ENCODE data around the gene MICB.
"Not testable (repeated sequence)": the region's sequence is repeated elsewhere in the genome, so short reads cannot be mapped to it uniquely, and the experiment has no call there.

The MICB gene

GRCh38 chr6:31477521-31477920 lies 20.4 kb upstream of the MICB start:
- TF ChIP-seq, protein P1, sequence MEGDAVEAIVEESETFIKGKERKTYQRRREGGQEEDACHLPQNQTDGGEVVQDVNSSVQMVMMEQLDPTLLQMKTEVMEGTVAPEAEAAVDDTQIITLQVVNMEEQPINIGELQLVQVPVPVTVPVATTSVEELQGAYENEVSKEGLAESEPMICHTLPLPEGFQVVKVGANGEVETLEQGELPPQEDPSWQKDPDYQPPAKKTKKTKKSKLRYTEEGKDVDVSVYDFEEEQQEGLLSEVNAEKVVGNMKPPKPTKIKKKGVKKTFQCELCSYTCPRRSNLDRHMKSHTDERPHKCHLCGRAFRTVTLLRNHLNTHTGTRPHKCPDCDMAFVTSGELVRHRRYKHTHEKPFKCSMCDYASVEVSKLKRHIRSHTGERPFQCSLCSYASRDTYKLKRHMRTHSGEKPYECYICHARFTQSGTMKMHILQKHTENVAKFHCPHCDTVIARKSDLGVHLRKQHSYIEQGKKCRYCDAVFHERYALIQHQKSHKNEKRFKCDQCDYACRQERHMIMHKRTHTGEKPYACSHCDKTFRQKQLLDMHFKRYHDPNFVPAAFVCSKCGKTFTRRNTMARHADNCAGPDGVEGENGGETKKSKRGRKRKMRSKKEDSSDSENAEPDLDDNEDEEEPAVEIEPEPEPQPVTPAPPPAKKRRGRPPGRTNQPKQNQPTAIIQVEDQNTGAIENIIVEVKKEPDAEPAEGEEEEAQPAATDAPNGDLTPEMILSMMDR (conservative IDR thresholded peaks at IDR 0.05) = no peak
- no peak for TF ChIP-seq ZFX (IDR thresholded peaks at IDR 0.05)
- H3K27ac ChIP-seq = no peak overlapping the region

- TF ChIP-seq ZFX (IDR thresholded peaks at IDR 0.05) = no peak
- TF ChIP-seq, protein P1 (conservative IDR thresholded peaks at IDR 0.05) = no peak
- no peak overlapping the region for H3K27ac ChIP-seq
Measured at GRCh38 chr6:31478186-31478950, 19.6 kb upstream of the MICB start.

- no peak overlapping the region for H3K27ac ChIP-seq
- TF ChIP-seq, protein P1 (conservative IDR thresholded peaks at IDR 0.05) = no peak
- TF ChIP-seq ZFX (IDR thresholded peaks at IDR 0.05) = no peak
Measured at GRCh38 chr6:31479151-31479932, 18.6 kb upstream of the MICB start.

GRCh38 chr6:31479933-31480535 lies 17.9 kb upstream of the MICB start:
- TF ChIP-seq, protein P1 (conservative IDR thresholded peaks at IDR 0.05) = no peak
- no peak for TF ChIP-seq ZFX (IDR thresholded peaks at IDR 0.05)
- no peak overlapping the region for H3K27ac ChIP-seq

- TF ChIP-seq, protein P1 (conservative IDR thresholded peaks at IDR 0.05) = no peak
- no peak for TF ChIP-seq ZFX (IDR thresholded peaks at IDR 0.05)
- no peak overlapping the region for H3K27ac ChIP-seq
Measured at GRCh38 chr6:31480574-31480973, 17.4 kb upstream of the MICB start.

GRCh38 chr6:31483392-31483791 lies 14.6 kb upstream of the MICB start:
- H3K27ac ChIP-seq = no peak overlapping the region
- TF ChIP-seq, protein P1 (conservative IDR thresholded peaks at IDR 0.05) = no peak
- TF ChIP-seq ZFX (IDR thresholded peaks at IDR 0.05) = no peak

DNA sequence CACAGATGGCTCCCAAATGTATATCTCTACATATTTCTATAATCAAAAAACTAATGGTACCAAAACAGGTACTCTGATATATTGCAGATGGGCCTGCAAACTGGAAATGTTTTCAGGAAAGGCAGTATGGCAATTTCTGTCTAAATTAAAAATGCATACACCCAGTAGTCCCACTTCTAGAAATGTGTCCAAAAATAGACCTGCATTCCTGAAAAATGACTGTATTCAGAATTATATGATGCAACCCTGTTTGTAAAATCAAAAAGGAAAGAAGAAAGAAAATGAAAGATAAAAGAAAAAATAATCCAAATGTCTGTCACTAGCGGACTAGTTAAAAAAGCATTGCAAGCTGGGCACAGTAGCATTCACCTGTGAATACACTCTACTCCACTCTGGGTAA lies 12.9 kb upstream of the MICB start:
- H3K27ac ChIP-seq = no peak overlapping the region
- TF ChIP-seq ZFX (IDR thresholded peaks at IDR 0.05) = no peak
- TF ChIP-seq, protein P1 (conservative IDR thresholded peaks at IDR 0.05) = no peak

GRCh38 chr6:31486065-31486837 lies 11.7 kb upstream of the MICB start:
- not testable (repeated sequence) for H3K27ac ChIP-seq

GRCh38 chr6:31487674-31488073 lies 10.3 kb upstream of the MICB start:
- not testable (repeated sequence) for H3K27ac ChIP-seq

Measured in C4-2B (cell line).